HG02571 (cell line): Measurements from ENCODE around the gene EHBP1L1.

Source experiments
- ATAC-seq: cut with Tn5 transposase; IDR thresholded peaks from one replicate; pipeline ENCODE4 v1.9.1; 2021; ENCODE audit warnings: mild to moderate bottlenecking, moderate library complexity; ENCODE audit not compliant: unreplicated experiment

The EHBP1L1 gene

GRCh38 chr11:65575568-65576231, at the start of gene EHBP1L1:
Gene EHBP1L1 (plus strand): TSS chr11:65576053. CDS start chr11:65576303, 250 bp downstream.
- ATAC-seq: peak; percentile 19

DNA sequence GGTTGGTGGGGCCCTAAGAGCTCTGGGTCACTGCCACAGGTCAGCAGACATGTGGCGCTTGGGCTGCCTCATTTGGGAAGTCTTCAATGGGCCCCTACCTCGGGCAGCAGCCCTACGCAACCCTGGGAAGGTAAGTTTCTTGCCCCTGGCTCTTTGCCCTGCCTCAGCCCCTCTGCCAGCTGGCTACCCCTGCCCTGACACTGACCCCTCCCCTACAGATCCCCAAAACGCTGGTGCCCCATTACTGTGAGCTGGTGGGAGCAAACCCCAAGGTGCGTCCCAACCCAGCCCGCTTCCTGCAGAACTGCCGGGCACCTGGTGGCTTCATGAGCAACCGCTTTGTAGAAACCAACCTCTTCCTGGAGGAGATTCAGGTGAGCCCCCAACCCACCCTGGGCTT, 49.1 kb upstream of the EHBP1L1 start:
- no peak for ATAC-seq

- no peak for ATAC-seq
These were observed 47.0 kb upstream of the EHBP1L1 start for GRCh38 chr11:65528819-65529350.

GRCh38 chr11:65529475-65530156, 46.2 kb upstream of the EHBP1L1 start:
- no peak for ATAC-seq

- ATAC-seq: no peak
These were observed 45.7 kb upstream of the EHBP1L1 start for GRCh38 chr11:65530157-65530496.

DNA sequence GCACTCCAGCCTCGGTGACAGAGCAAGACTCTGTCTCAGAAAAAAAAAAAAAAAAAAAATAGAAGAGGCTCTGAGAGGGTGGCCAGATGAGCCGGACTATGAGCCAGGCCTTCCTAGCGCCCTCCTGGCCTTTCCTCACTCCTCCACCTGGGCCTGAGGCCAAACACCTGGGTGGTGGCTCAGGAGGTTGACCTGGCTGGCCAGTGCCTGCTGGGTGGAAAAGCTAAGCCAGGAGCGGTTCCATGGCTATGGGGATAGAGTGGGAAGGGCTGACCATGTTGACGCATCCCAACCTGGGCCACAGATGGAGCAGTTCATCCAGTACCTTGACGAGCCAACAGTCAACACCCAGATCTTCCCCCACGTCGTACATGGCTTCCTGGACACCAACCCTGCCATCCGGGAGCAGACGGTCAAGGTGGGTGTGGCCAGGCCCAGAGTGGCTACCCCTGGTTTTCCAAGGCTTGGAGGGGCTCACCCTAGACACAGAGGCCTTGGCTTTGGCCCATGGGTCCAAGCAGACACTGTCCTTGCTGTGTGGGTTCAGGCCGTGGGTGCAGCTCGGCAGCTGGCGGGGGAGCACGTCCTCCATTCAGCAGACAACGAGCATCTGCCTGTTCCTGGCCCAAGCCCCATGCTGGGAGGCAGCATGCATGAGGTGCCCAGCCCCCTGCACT, 43.3 kb upstream of the EHBP1L1 start:
- ATAC-seq: no peak

DNA sequence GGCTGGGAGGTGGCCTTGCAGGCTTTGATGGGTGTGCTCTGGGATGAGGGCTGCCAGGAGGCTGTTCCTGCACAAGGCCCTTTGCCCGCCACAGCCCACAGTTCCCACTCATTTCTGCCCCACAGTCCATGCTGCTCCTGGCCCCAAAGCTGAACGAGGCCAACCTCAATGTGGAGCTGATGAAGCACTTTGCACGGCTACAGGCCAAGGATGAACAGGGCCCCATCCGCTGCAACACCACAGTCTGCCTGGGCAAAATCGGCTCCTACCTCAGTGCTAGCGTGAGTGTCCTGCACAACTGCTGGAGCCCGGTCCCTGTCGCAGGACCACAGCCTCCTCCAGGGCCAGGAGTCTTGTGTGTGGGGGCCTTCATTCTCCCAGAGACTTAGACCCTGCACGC, 40.8 kb upstream of the EHBP1L1 start:
- no peak for ATAC-seq

GRCh38 chr11:65536412-65537295, 39.2 kb upstream of the EHBP1L1 start:
- ATAC-seq: no peak

DNA sequence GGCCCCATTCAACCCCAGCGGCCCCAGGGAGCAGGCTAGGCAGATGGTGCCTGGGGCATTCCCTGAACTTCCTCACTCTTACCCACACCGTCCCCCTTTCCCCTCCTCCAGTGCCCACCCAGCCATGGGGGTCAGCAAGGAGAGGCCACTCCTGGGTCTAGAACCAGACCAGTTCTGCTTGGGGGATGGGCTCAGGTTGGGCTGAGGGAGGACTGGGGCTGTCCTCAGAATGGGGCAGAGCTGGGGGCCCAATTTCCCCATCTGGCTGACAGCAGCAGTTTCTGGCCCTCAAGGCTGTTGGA, 38.6 kb upstream of the EHBP1L1 start:
- ATAC-seq: no peak

GRCh38 chr11:65537620-65538231, 38.1 kb upstream of the EHBP1L1 start:
- ATAC-seq: no peak

GRCh38 chr11:65538232-65538914, 37.5 kb upstream of the EHBP1L1 start:
- no peak for ATAC-seq

DNA sequence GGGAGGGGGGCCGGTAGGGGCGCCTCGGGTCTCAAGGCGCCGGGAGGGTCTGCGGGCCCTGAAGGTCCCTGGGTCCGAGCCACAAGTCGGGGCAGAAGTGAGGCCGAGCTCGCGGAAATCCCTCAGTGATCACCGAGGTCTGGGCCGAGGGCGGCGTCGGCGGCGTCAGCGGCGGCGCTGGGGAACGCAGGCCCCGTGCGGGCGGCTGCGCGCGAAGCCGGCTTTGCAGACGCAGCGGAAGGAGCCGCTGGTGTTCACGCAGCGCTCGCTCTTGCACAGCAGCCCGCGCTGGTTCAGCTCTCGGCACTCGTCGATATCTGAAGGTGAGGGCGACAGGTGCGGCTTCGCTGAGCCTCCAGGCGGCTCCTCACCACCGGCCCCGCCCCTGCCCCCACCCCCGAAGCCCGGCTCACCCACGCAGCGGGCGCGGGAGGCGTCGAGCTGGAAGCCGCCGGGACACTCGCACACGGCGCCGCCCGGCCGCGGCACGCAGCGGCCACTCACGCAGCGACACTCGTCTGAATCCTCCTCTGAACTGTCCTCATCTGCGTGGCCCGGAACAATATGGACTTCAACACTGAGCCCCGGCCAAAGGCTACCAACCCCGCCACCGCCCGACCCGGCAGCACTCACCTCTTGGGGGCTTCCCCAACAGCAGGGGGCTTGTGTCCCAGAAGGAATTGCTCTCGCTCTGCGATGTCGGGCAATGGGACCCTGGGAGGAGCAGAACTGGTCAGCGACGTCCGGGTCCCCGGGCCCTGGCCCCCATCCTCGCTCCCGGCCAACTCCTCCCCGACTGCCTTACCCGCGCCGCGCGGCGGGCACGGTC, 36.7 kb upstream of the EHBP1L1 start:
- ATAC-seq: no peak

DNA sequence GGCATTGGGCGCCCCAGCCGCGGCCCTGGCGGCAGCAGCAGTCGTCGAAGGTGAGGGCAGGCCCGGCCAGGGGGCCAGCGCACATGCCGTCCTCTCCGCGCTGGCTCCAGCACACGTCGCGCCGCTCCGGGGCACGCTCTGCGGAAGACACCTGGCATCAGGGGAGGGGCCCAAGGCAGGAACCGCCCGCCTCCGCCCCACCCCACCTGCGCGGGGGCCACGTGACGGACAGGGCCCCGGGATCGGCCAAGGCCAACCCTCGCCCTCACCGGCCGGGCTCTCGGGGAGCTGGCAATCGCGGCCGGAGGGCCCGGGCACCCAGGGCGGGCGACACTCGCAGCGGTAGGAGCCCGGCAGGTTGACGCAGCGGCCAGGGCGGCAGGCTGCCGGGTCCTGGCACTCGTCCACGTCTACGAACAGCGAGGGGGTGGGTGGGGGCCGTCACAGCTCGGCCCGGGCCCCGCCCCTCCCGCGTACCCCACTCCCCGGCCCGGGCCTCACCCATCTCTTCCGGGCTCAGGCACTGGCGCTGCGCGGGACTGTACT, 36.0 kb upstream of the EHBP1L1 start:
- ATAC-seq: peak; percentile 50

DNA sequence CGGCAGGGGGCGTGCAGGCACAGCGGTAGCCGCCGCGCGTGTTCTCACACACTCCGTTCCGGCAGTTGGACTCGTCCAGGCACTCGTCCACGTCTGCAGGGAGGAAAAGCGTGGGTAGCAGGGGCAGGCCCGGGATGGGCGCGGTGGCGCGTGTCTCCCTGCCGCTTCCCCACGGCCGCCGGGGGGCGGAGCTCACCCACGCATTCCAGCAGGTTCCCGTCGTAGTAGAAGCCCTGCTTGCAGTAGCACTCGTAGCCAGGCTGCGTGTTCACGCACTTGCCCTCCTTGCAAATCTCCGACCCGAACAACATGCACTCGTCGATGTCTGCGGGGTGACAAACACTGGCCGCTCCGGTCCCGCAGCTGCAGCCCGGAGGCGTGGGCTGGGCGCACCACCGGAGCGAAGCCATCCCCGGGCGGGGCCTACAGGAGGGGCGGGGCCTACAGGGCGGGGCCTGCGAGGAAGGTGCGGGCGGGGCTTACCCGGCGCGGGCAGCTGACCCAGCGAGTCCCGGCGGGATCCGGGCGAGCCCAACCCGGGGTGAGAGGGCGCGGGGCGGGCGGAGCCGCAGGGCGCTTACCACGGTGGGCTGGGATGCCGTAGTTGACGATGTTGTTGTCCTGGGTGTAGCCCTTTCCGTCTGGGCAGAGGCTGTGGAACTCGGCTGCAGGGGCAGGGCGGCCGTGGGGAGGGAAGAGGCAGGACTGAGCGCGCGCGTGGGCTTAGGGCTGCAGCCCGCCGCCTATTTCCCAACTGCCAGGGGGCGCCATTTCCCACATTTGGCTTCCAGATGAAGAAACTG, 35.4 kb upstream of the EHBP1L1 start:
- peak; percentile 57 for ATAC-seq

DNA sequence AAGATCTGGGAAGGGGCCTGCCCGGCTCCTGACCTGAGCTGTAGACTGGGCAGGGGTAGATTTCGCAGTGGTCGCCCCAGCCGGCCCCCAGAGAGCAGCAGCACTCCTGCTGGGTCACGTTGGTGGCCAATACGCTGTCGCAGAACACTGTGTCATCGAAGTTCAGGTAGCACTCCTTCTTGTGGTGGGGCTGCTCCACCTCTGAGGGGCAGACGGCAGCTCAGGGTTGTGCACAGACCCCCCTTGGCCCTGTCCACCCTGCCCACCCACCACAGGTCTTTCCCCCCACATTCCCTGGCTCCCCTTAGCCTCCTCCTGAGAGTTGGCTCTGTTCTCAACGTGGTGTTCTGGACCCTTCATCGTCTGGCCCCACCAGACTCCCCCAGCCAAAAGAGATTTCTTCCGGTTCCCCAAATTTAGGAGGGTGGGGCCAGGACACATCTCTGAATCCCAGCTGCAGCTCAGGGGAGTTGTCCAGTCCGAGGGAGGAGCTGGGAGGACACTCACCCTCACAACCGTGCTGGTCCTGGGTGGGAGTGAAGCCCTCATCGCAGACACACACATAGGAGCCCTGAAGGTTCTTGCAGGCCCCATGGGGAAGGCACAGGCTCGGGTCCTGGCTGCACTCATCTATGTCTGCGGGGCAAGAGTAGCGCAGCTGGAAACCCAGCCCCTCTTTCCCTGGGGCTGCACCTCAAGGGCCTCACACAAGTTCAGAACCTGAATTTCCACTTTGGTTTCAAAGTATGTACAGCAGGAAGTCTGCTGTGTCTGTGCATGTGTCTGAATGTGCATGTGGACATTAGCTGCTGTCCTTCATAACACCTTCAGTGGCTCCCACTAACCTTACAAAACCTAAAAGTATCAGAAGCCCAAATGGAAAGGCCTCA, 34.5 kb upstream of the EHBP1L1 start:
- no peak for ATAC-seq

DNA sequence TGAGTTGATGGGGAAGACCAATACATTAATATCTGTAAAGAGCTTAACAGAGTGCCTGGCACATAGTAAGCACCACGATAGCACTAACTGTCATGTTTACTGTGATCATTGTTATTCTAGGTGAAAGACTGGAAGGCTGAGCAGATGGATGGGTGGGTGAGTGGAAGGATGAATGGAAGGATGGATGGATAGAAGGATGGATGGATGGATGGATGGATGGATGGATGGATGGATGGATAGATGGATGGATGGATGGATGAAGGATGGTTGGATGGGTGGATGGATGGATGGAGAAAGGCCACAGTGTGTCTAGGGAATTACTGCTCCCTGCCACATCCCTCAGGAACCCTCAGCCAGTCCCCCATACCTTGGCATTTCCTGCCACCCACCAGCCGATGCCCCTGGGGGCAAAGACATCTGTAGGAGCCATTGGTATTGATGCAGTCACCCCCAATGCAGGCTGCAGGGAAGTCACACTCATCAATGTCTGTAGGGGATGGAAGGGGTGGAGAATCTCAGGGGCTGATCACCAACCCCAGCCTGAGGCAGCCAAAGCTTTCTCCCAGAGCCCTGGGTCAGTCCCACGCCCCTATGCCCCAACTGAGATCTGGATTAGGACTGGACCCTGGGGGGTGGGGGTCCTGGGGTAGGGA, 33.0 kb upstream of the EHBP1L1 start:
- ATAC-seq: no peak

GRCh38 chr11:65545853-65546216, 30.0 kb upstream of the EHBP1L1 start:
- no peak for ATAC-seq
